GDM1 (cell line): ENCODE data around the gene LDLRAD1.
"Not testable (repeated sequence)": the region's sequence is repeated elsewhere in the genome, so short reads cannot be mapped to it uniquely, and the experiment has no call there.

Source experiments
- DNase-seq: peaks from one replicate; lab custom pipeline; 2025; lab: John Stamatoyannopoulos, UW

Gene LDLRAD1, protein sequence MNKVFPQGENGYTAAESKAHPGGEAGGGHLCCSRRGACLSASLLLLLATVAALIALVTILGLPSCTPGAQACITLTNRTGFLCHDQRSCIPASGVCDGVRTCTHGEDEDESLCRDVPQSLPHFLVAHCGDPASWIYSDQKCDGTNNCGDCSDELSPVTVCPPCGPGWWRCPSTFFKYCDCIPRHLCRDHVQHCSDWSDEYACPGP

DNA sequence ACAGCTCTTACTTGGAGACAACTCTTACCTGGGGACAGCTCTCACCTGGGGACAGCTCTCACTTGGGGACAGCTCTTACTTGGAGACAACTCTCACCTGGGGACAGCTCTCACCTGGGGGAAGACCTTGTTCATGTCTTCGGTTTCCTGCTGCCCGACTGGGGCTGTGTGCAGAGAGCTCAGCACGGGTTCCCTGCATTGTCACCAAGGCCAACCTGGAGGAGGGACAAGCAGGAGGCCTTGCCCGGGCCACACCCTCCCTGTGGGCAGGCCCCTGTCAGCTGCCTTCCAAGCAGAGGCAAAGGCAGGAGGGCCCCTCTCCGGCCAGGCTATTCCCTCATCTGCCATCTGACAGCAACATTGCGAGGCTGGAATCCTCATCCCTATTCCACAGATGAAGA, at the start of gene LDLRAD1:
Gene LDLRAD1, minus strand, starts transcription at position 208 of the 400 bp plus-strand sequence. Its CDS starts 74 bp downstream, at position 134.
- no peak for DNase-seq

- no peak for DNase-seq
Observed at GRCh38 chr1:54064299-54064698, 46.3 kb upstream of the LDLRAD1 start.

GRCh38 chr1:54054438-54054749, 36.4 kb upstream of the LDLRAD1 start:
- no peak for DNase-seq

GRCh38 chr1:54053745-54054437, 35.9 kb upstream of the LDLRAD1 start:
- DNase-seq, result no peak

DNA sequence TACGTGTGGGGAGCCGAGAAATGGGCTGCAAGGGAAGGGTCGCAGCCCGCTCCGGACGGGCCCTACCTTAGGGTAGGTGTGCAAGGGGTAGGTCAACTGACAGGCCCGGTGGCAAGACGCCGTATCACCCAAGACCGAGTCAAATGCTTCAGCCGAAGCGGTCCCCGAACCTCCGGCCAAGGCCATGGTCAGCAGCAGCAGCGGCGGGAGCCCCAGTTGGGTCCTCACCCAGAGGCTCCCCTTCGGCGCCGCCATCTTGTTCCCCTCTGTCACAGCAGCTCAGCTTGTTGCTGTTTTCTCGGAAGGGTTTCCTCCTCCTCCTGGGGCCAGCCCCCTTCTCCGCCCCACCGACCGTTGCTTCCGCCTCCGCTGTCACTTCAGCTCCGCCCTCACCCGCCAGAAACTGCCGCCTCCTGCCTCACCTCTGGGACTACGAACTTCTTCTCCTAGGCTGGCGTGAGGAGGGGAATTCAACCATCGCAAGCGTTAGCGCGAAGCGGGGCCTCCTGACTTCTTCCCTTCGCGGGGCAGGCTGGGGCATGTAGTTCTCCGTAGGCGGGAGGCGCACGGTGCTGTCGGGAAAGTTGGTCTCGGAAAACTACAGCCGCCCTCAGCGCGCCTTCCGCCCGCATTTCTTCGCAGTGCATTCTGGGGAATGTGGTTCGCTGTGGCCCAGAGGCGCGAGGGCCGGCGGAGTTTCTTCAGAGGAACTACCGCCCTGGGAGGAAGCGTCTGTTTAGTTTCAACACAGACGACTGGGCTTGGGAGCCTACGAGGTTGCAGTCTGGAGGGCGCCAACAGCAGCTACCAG, 35.2 kb upstream of the LDLRAD1 start, which contains the start of the genes TCEANC2 and TMEM59:
Gene TCEANC2, plus strand, starts transcription at position 675 of the 811 bp plus-strand sequence. CDS start 815 bp downstream, outside the sequence.
Gene TMEM59, minus strand, starts transcription at position 271 of the 811 bp plus-strand sequence. Its CDS starts 16 bp downstream, at position 255.
- peak; percentile 99 for DNase-seq

DNA sequence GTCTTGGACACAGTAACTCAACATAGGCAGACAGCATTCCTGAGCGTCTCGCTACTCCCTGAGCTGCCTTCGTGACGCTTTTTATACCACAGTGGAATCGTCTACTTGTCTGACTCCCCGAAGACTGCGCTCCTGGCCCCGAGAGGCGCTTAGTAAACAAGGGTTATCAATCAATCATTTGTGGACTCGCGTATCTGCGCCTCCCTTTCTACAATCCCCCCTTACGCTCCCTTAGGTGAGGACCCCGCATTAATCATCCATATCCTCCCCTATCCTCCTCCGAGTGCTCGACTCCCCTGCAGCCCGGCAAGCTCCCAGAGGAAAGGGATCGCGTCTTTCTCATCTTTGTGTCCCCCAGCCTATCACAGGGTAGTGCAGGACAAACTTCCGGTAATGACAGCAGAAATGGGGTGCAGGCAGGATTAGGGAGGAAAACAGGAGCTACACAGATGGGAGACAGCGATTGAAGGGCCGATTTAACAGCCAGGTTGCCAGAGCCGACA, 34.5 kb upstream of the LDLRAD1 start:
- no peak for DNase-seq

GRCh38 chr1:54051933-54052430, 34.0 kb upstream of the LDLRAD1 start:
- no peak for DNase-seq

DNA sequence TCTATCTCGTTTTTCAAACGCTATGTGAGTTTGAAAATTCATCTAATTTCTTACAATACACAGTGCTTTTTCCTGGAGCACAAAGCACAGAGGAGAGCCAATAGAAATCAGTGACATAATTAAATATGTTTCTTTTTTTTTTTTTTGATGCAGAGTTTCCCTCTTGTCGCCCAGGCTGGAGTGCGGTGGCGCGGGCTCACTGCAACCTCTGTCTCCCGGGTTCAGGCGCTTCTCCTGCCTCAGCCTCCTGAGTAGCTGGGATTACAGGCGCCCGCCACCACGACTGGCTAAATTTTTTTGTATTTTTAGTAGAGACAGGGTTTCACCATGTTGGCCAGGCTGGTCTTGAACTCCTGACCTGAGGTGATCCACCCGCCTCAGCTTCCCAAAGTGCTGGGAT, 32.4 kb upstream of the LDLRAD1 start:
- DNase-seq, result not testable (repeated sequence)

- no peak for DNase-seq
Observed at GRCh38 chr1:54047384-54048305, 29.7 kb upstream of the LDLRAD1 start.

DNA sequence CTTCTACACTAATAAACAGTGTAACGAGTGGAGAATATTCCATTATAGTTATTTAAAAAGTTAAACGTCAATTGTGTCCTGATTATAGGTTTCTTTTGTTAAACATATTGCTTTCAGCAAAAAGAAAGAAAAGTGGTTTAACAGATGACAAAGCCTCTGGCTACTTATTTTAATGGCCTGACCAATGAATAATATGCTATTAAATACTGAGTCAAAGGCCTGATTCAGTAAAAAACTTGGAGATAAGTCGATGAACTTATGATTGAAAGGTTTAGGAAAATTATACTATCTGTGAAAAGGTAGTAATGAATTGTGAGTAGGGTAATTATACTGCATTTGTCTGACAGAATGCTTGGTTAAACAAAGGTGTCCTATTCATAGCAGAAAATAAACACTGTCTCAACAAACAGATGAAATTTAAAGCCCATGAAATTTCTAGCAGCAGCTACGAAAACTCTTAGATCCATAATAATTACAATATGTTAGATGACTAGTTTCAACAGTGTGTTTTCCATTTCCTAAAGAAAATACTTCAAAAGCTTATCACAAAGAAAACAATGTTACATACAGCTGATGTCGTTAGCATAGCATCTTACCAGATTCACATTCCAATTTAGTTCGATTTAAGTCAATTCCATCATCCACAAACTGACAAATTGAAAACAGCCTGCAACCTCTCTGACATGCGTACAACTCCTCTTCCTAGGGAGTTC, 28.8 kb upstream of the LDLRAD1 start:
- no peak for DNase-seq

- DNase-seq, result no peak
Observed at GRCh38 chr1:54045496-54045895, 27.5 kb upstream of the LDLRAD1 start.

GRCh38 chr1:54041806-54042205, 23.8 kb upstream of the LDLRAD1 start:
- DNase-seq, result no peak

GRCh38 chr1:54037476-54037875, 19.5 kb upstream of the LDLRAD1 start:
- DNase-seq, result no peak

GRCh38 chr1:54028306-54029251, 10.6 kb upstream of the LDLRAD1 start:
- DNase-seq, result no peak

DNA sequence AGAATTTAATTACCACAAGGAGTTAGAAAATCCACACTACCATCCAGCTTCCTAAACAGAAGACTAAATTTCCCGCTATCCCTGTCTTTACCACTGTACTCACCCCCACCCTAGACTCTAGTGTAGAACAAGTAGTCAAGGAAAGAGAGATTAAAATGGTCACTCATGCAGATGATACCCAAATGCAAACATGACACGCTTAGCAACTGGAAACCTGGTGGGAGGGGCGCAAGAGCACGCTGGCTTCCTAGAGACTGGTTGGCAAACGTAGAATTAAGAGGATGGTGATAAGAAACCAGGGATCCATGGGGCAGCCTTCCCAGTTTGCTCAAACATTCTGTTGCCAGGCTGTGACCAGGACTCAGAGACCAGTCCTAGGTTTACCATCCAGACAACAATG, 9.9 kb upstream of the LDLRAD1 start:
- DNase-seq, result no peak

DNA sequence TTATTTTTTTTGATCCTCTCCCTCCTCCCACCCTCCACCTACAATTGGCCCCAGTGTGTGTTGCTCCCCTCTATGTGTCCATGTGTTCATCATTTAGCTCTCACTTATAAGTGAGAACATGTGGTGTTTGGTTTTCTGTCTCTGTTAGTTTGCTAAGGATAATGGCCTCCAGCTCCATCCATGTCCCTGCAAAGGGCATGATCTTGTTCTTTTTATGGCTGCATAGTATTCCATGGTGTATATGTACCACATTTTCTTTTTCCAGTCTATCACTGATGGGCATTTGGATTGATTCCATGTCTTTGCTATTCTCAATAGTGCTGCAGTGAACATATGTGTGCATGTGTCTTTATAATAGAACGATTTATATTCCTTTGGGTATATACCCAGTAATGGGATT, 6.8 kb upstream of the LDLRAD1 start:
- not testable (repeated sequence) for DNase-seq

GRCh38 chr1:54024358-54024757, 6.4 kb upstream of the LDLRAD1 start:
- DNase-seq, result no peak

GRCh38 chr1:54019562-54020176, 1.7 kb upstream of the LDLRAD1 start:
- not testable (repeated sequence) for DNase-seq

DNA sequence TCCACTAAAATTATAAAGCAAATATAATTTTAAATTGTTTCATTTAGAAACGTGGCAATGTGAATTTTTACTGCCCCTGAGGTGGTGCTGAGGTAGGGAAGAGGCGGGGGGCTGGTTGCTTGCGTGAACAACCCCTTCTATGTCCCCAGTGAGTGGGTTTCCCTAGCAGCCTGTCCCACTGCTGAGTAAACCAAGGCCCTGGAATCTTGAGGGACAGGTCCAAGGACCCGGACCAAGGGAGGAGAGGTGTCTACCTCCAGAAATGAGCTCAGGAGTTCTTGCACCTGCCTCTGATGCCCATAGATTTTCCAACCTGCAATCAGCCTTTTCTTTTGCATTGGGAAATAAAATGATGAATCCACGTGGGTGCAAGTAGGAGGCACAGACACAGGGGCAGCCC, 649 bp upstream of the LDLRAD1 start:
- DNase-seq, result no peak
